ENCODE measurements around the gene GLIS1.

The GLIS1 gene

GRCh38 chr1:53606651-53607051 lies 132.3 kb downstream of the GLIS1 start:
- no peak for DNase-seq

GRCh38 chr1:53606197-53606596 lies 132.8 kb downstream of the GLIS1 start:
- DNase-seq = no peak

- no peak for DNase-seq
Measured at GRCh38 chr1:53605181-53605580, 133.8 kb downstream of the GLIS1 start.

- no peak for DNase-seq
Measured at GRCh38 chr1:53604291-53604919, 134.6 kb downstream of the GLIS1 start.

- no peak for DNase-seq
Measured at GRCh38 chr1:53603431-53603830, 135.5 kb downstream of the GLIS1 start.

GRCh38 chr1:53601867-53602775 lies 136.8 kb downstream of the GLIS1 start:
- DNase-seq = no peak

- no peak for DNase-seq
Measured at GRCh38 chr1:53601031-53601745, 137.8 kb downstream of the GLIS1 start.

GRCh38 chr1:53600561-53600960 lies 138.4 kb downstream of the GLIS1 start:
- DNase-seq = peak; percentile 65

GRCh38 chr1:53600001-53600400 lies 139.0 kb downstream of the GLIS1 start:
- no peak for DNase-seq

GRCh38 chr1:53599481-53599880 lies 139.5 kb downstream of the GLIS1 start:
- no peak for DNase-seq

- no peak for DNase-seq
Measured at GRCh38 chr1:53598966-53599365, 140.0 kb downstream of the GLIS1 start.

- no peak for DNase-seq
Measured at GRCh38 chr1:53595906-53596305, 143.1 kb downstream of the GLIS1 start.

- DNase-seq = no peak
Measured at GRCh38 chr1:53594391-53595180, 144.4 kb downstream of the GLIS1 start.

- DNase-seq = no peak
Measured at GRCh38 chr1:53593758-53594380, 145.1 kb downstream of the GLIS1 start.

- DNase-seq = no peak
Measured at GRCh38 chr1:53592985-53593757, 145.8 kb downstream of the GLIS1 start.

- no peak for DNase-seq
Measured at GRCh38 chr1:53592521-53592982, 146.4 kb downstream of the GLIS1 start.

GRCh38 chr1:53591924-53592323 lies 147.0 kb downstream of the GLIS1 start:
- DNase-seq = no peak

- no peak for DNase-seq
Measured at GRCh38 chr1:53590531-53591515, 148.1 kb downstream of the GLIS1 start.

- DNase-seq = no peak
Measured at GRCh38 chr1:53590104-53590503, 148.9 kb downstream of the GLIS1 start.
